Measurements from ENCODE around the gene HS6ST1. TPM values are rescaled to one million over a fixed set of nuclear protein-coding genes. Genes with fewer than 3 reads are reported as not detected.

HS6ST1 gene
- total and polyA plus RNA-seq, 9 donors = 12.9 to 62.5 (median 45.3) TPM

GRCh38 chr2:128215897-128216642, 102.6 kb downstream of the HS6ST1 start:
- no peaks in the 10 kb centered on the region for H3K27me3 ChIP-seq
- WGBS, 3 donors = 78 to 85% (median 85%) methylated on average over 10 of the region's 10 CpGs
- H3K36me3 ChIP-seq = no peaks in the 10 kb centered on the region
- no peaks in the 10 kb centered on the region for H3K9me3 ChIP-seq
- H3K4me1 ChIP-seq (ENCODE audit: insufficient read depth) = no peaks in the 10 kb centered on the region
- H3K27ac ChIP-seq = no peak overlapping the region
- H3K4me3 ChIP-seq = no peak overlapping the region
- DNase-seq = no peak
- TF ChIP-seq EP300 (IDR thresholded peaks at IDR 0.05) (no peak), CTCF (IDR thresholded peaks at IDR 0.05) (no peak), POLR2A (IDR thresholded peaks at IDR 0.05) (no peak)
- intact Hi-C loops (cut with DNase I) = no loop called here

Small RNAs within 50 kb of the gene (small RNA-seq; reads per million reads assigned to genes)
- gene RF00019 = not detected

Other genes with a start within 250 kb of the HS6ST1 start
- gene UGGT1, start 227.7 kb downstream of the HS6ST1 start, total RNA-seq = 10 to 100 TPM; 16.0 to 32.3 (median 22.5) TPM
- gene UGGT1, start 227.7 kb downstream of the HS6ST1 start, polyA plus RNA-seq = 10 to 100 TPM in 1 of 2 donors, 1 to 10 TPM in 1; 7.1 to 42.5 TPM